Omental fat pad (tissue), 4 donors: ENCODE measurements around the gene KDM2A. TPM values are rescaled to one million over a fixed set of nuclear protein-coding genes. Genes with fewer than 3 reads are reported as not detected.

Source experiments
- ATAC-seq: fragments of 150-250 bp; one replicate; pipeline ENCODE4 v1.9.1; 2016; ENCODE audit warnings: mild to moderate bottlenecking, moderate library complexity; ENCODE audit not compliant: low FRiP score
- DNase-seq: peaks from one replicate; pipeline ENCODE4 v3.0.0-alpha.2; 2019; ENCODE audit warnings: low spot score
- CTCF ChIP-seq, 3 donors: fragments of 450-650 bp; IDR thresholded peaks; one replicate each; pipeline ENCODE4 v1.5.1; 2016 to 2017; ENCODE audit warnings: antibody characterized with exemption in 3 of 3, mild to moderate bottlenecking in 3 of 3, moderate library complexity in 2 of 3
- total RNA-seq, 4 donors: library from RNA; depleted of rRNA; stranded (reverse); fragments of >200 nt; gene quantifications; one replicate each; pipeline ENCODE4 v1.1.0, GENCODE V29; 2016

The KDM2A gene
- total RNA-seq, 4 donors from 2014 or later, result 47.4 to 83.6 (median 56.6) TPM

- ATAC-seq, result no peak
- DNase-seq, result no peak
These were observed 151.5 kb downstream of the KDM2A start for GRCh38 chr11:67270256-67271204.

GRCh38 chr11:67271205-67271540 lies 152.1 kb downstream of the KDM2A start:
- TF ChIP-seq CTCF (IDR thresholded peaks at IDR 0.05), result no peak

More at GRCh38 chr11:67270256-67271204, 151.5 kb downstream of the KDM2A start:
- TF ChIP-seq CTCF (IDR thresholded peaks at IDR 0.05), result no peak

GRCh38 chr11:67271541-67272284 lies 152.7 kb downstream of the KDM2A start:
- no peak for TF ChIP-seq CTCF (IDR thresholded peaks at IDR 0.05)
- DNase-seq (no peak), ATAC-seq (no peak)

More at GRCh38 chr11:67271205-67271540, 152.1 kb downstream of the KDM2A start:
- no peak for ATAC-seq
- no peak for DNase-seq

- DNase-seq, result no peak
- no peak for TF ChIP-seq CTCF (IDR thresholded peaks at IDR 0.05)
- no peak for ATAC-seq
These were observed 153.5 kb downstream of the KDM2A start for GRCh38 chr11:67272327-67273259.

- ATAC-seq, result no peak
- no peak for TF ChIP-seq CTCF (IDR thresholded peaks at IDR 0.05)
- DNase-seq, result no peak
These were observed 154.4 kb downstream of the KDM2A start for GRCh38 chr11:67273260-67273990.
